NB4 (cell line): Measurements from ENCODE around the gene SH2D3C.

Source experiments
- CTCF ChIP-seq: IDR thresholded peaks from one replicate; pipeline ENCODE4 v1.5.1; 2012; ENCODE audit warnings: low read depth, low read length
- MAX ChIP-seq: IDR thresholded peaks from 2 replicates; pipeline ENCODE4 v1.6.1; 2011; ENCODE audit warnings: low read depth, low read length

- no peak for TF ChIP-seq MAX
- no peak for TF ChIP-seq CTCF
These were observed 58.2 kb downstream of the SH2D3C start for GRCh38 chr9:127720031-127720864.
